Measurements from ENCODE around the gene NECTIN1.

NECTIN1 gene

GRCh38 chr11:119712006-119712405, 17.0 kb downstream of the NECTIN1 start:
- no peak for FAIRE-seq

GRCh38 chr11:119711476-119711875, 17.5 kb downstream of the NECTIN1 start:
- no peak for FAIRE-seq

GRCh38 chr11:119710417-119710816, 18.6 kb downstream of the NECTIN1 start:
- FAIRE-seq, result no peak

GRCh38 chr11:119709638-119710346, 19.2 kb downstream of the NECTIN1 start:
- FAIRE-seq, result no peak

- no peak for FAIRE-seq
Measured at GRCh38 chr11:119709171-119709570, 19.8 kb downstream of the NECTIN1 start.

- FAIRE-seq, result no peak
Measured at GRCh38 chr11:119708384-119708783, 20.6 kb downstream of the NECTIN1 start.

GRCh38 chr11:119706887-119707286, 22.1 kb downstream of the NECTIN1 start:
- FAIRE-seq, result no peak

GRCh38 chr11:119706029-119706428, 23.0 kb downstream of the NECTIN1 start:
- FAIRE-seq, result no peak

GRCh38 chr11:119705362-119705761, 23.6 kb downstream of the NECTIN1 start:
- no peak for FAIRE-seq

GRCh38 chr11:119704849-119705248, 24.2 kb downstream of the NECTIN1 start:
- no peak for FAIRE-seq

GRCh38 chr11:119701591-119702549, 27.1 kb downstream of the NECTIN1 start:
- FAIRE-seq, result no peak

- no peak for FAIRE-seq
Measured at GRCh38 chr11:119700536-119701346, 28.3 kb downstream of the NECTIN1 start.

GRCh38 chr11:119700030-119700429, 29.0 kb downstream of the NECTIN1 start:
- FAIRE-seq, result no peak

- FAIRE-seq, result no peak
Measured at GRCh38 chr11:119699227-119699626, 29.8 kb downstream of the NECTIN1 start.

- no peak for FAIRE-seq
Measured at GRCh38 chr11:119697882-119698281, 31.1 kb downstream of the NECTIN1 start.

GRCh38 chr11:119697445-119697844, 31.6 kb downstream of the NECTIN1 start:
- FAIRE-seq, result no peak

GRCh38 chr11:119696378-119697222, 32.4 kb downstream of the NECTIN1 start:
- FAIRE-seq, result no peak

GRCh38 chr11:119694334-119694733, 34.7 kb downstream of the NECTIN1 start:
- no peak for FAIRE-seq

- no peak for FAIRE-seq
Measured at GRCh38 chr11:119693253-119693815, 35.7 kb downstream of the NECTIN1 start.

GRCh38 chr11:119692540-119692820, 36.5 kb downstream of the NECTIN1 start:
- no peak for FAIRE-seq

- FAIRE-seq, result no peak
Measured at GRCh38 chr11:119691701-119692539, 37.1 kb downstream of the NECTIN1 start.

Measured in TTC549 (cell line).